ENCODE measurements around the gene ZNF609.

The ZNF609 gene

GRCh38 chr15:64558460-64559179 is 98.2 kb downstream of the ZNF609 start:
- Histone ChIP-seq H3K4me3 (ENCODE audit: low read depth in 1 of 2, low read length in 2 of 2) (no peak overlapping the region), H3K4me1 (ENCODE audit: control insufficient read depth in 1 of 2, insufficient read depth in 2 of 2, low read length in 2 of 2) (peaks cover 4 to 16% of the 10 kb centered on the region in 2 donors), H3K9ac (ENCODE audit: low read depth in 1 of 2, low read length in 2 of 2) (no peak overlapping the region), H3K9me3 (ENCODE audit: control insufficient read depth in 1 of 2, low read length in 2 of 2) (no peaks in the 10 kb centered on the region), H3K27ac (ENCODE audit: low read depth, low read length) (no peak overlapping the region), H3K36me3 (ENCODE audit: control insufficient read depth in 1 of 2, insufficient read depth in 2 of 2, low read length in 2 of 2) (no peaks in the 10 kb centered on the region), H3K27me3 (ENCODE audit: control insufficient read depth in 1 of 2, insufficient read depth in 2 of 2, low read length in 2 of 2) (no peaks in the 10 kb centered on the region)

- no peak overlapping the region for H3K9ac ChIP-seq (ENCODE audit: low read depth in 1 of 2, low read length in 2 of 2)
- no peaks in the 10 kb centered on the region for H3K27me3 ChIP-seq (ENCODE audit: control insufficient read depth in 1 of 2, insufficient read depth in 2 of 2, low read length in 2 of 2)
- no peak overlapping the region for H3K27ac ChIP-seq (ENCODE audit: low read depth, low read length)
- H3K4me3 ChIP-seq (ENCODE audit: low read depth in 1 of 2, low read length in 2 of 2), result no peak overlapping the region
- H3K4me1 ChIP-seq (ENCODE audit: control insufficient read depth in 1 of 2, insufficient read depth in 2 of 2, low read length in 2 of 2), result peaks cover 4 to 16% of the 10 kb centered on the region in 2 donors
- no peaks in the 10 kb centered on the region for H3K9me3 ChIP-seq (ENCODE audit: control insufficient read depth in 1 of 2, low read length in 2 of 2)
- H3K36me3 ChIP-seq (ENCODE audit: control insufficient read depth in 1 of 2, insufficient read depth in 2 of 2, low read length in 2 of 2), result no peaks in the 10 kb centered on the region
Observed at GRCh38 chr15:64559243-64559642, 98.9 kb downstream of the ZNF609 start.

GRCh38 chr15:64560501-64560900 is 100.1 kb downstream of the ZNF609 start:
- H3K36me3 ChIP-seq (ENCODE audit: control insufficient read depth in 1 of 2, insufficient read depth in 2 of 2, low read length in 2 of 2), result no peaks in the 10 kb centered on the region
- no peak overlapping the region for H3K4me3 ChIP-seq (ENCODE audit: low read depth in 1 of 2, low read length in 2 of 2)
- no peak overlapping the region for H3K27ac ChIP-seq (ENCODE audit: low read depth, low read length)
- H3K27me3 ChIP-seq (ENCODE audit: control insufficient read depth in 1 of 2, insufficient read depth in 2 of 2, low read length in 2 of 2), result no peaks in the 10 kb centered on the region
- peaks cover 4 to 16% of the 10 kb centered on the region in 2 donors for H3K4me1 ChIP-seq (ENCODE audit: control insufficient read depth in 1 of 2, insufficient read depth in 2 of 2, low read length in 2 of 2)
- no peak overlapping the region for H3K9ac ChIP-seq (ENCODE audit: low read depth in 1 of 2, low read length in 2 of 2)
- H3K9me3 ChIP-seq (ENCODE audit: control insufficient read depth in 1 of 2, low read length in 2 of 2), result no peaks in the 10 kb centered on the region

GRCh38 chr15:64560998-64561397 is 100.6 kb downstream of the ZNF609 start:
- H3K4me1 ChIP-seq (ENCODE audit: control insufficient read depth in 1 of 2, insufficient read depth in 2 of 2, low read length in 2 of 2), result peaks cover 4 to 16% of the 10 kb centered on the region in 2 donors
- no peak overlapping the region for H3K9ac ChIP-seq (ENCODE audit: low read depth in 1 of 2, low read length in 2 of 2)
- no peaks in the 10 kb centered on the region for H3K9me3 ChIP-seq (ENCODE audit: control insufficient read depth in 1 of 2, low read length in 2 of 2)
- H3K4me3 ChIP-seq (ENCODE audit: low read depth in 1 of 2, low read length in 2 of 2), result no peak overlapping the region
- no peaks in the 10 kb centered on the region for H3K36me3 ChIP-seq (ENCODE audit: control insufficient read depth in 1 of 2, insufficient read depth in 2 of 2, low read length in 2 of 2)
- H3K27me3 ChIP-seq (ENCODE audit: control insufficient read depth in 1 of 2, insufficient read depth in 2 of 2, low read length in 2 of 2), result no peaks in the 10 kb centered on the region
- H3K27ac ChIP-seq (ENCODE audit: low read depth, low read length), result no peak overlapping the region

- Histone ChIP-seq H3K9ac (ENCODE audit: low read depth in 1 of 2, low read length in 2 of 2) (no peak overlapping the region), H3K4me3 (ENCODE audit: low read depth in 1 of 2, low read length in 2 of 2) (no peak overlapping the region), H3K27me3 (ENCODE audit: control insufficient read depth in 1 of 2, insufficient read depth in 2 of 2, low read length in 2 of 2) (no peaks in the 10 kb centered on the region), H3K4me1 (ENCODE audit: control insufficient read depth in 1 of 2, insufficient read depth in 2 of 2, low read length in 2 of 2) (peaks cover 12 to 25% of the 10 kb centered on the region in 2 donors), H3K9me3 (ENCODE audit: control insufficient read depth in 1 of 2, low read length in 2 of 2) (no peaks in the 10 kb centered on the region), H3K27ac (ENCODE audit: low read depth, low read length) (no peak overlapping the region), H3K36me3 (ENCODE audit: control insufficient read depth in 1 of 2, insufficient read depth in 2 of 2, low read length in 2 of 2) (no peaks in the 10 kb centered on the region)
Observed at GRCh38 chr15:64562003-64562640, 101.7 kb downstream of the ZNF609 start.

GRCh38 chr15:64566102-64566501 is 105.7 kb downstream of the ZNF609 start:
- Histone ChIP-seq H3K27ac (ENCODE audit: low read depth, low read length) (no peak overlapping the region), H3K4me1 (ENCODE audit: control insufficient read depth in 1 of 2, insufficient read depth in 2 of 2, low read length in 2 of 2) (peaks cover 14 to 25% of the 10 kb centered on the region in 2 donors), H3K4me3 (ENCODE audit: low read depth in 1 of 2, low read length in 2 of 2) (no peak overlapping the region), H3K27me3 (ENCODE audit: control insufficient read depth in 1 of 2, insufficient read depth in 2 of 2, low read length in 2 of 2) (no peaks in the 10 kb centered on the region), H3K9me3 (ENCODE audit: control insufficient read depth in 1 of 2, low read length in 2 of 2) (no peaks in the 10 kb centered on the region), H3K36me3 (ENCODE audit: control insufficient read depth in 1 of 2, insufficient read depth in 2 of 2, low read length in 2 of 2) (no peaks in the 10 kb centered on the region), H3K9ac (ENCODE audit: low read depth in 1 of 2, low read length in 2 of 2) (no peak overlapping the region)

- no peak overlapping the region for H3K27ac ChIP-seq (ENCODE audit: low read depth, low read length)
- no peaks in the 10 kb centered on the region for H3K36me3 ChIP-seq (ENCODE audit: control insufficient read depth in 1 of 2, insufficient read depth in 2 of 2, low read length in 2 of 2)
- no peak overlapping the region for H3K9ac ChIP-seq (ENCODE audit: low read depth in 1 of 2, low read length in 2 of 2)
- H3K4me1 ChIP-seq (ENCODE audit: control insufficient read depth in 1 of 2, insufficient read depth in 2 of 2, low read length in 2 of 2), result peaks cover 17 to 25% of the 10 kb centered on the region in 2 donors
- H3K9me3 ChIP-seq (ENCODE audit: control insufficient read depth in 1 of 2, low read length in 2 of 2), result no peaks in the 10 kb centered on the region
- H3K4me3 ChIP-seq (ENCODE audit: low read depth in 1 of 2, low read length in 2 of 2), result no peak overlapping the region
- H3K27me3 ChIP-seq (ENCODE audit: control insufficient read depth in 1 of 2, insufficient read depth in 2 of 2, low read length in 2 of 2), result no peaks in the 10 kb centered on the region
Observed at GRCh38 chr15:64566629-64567427, 106.5 kb downstream of the ZNF609 start.

- Histone ChIP-seq H3K9ac (ENCODE audit: low read depth in 1 of 2, low read length in 2 of 2) (no peak overlapping the region), H3K27me3 (ENCODE audit: control insufficient read depth in 1 of 2, insufficient read depth in 2 of 2, low read length in 2 of 2) (no peaks in the 10 kb centered on the region), H3K4me1 (ENCODE audit: control insufficient read depth in 1 of 2, insufficient read depth in 2 of 2, low read length in 2 of 2) (peaks cover 20 to 25% of the 10 kb centered on the region in 2 donors), H3K4me3 (ENCODE audit: low read depth in 1 of 2, low read length in 2 of 2) (no peak overlapping the region), H3K36me3 (ENCODE audit: control insufficient read depth in 1 of 2, insufficient read depth in 2 of 2, low read length in 2 of 2) (no peaks in the 10 kb centered on the region), H3K27ac (ENCODE audit: low read depth, low read length) (no peak overlapping the region), H3K9me3 (ENCODE audit: control insufficient read depth in 1 of 2, low read length in 2 of 2) (no peaks in the 10 kb centered on the region)
Observed at GRCh38 chr15:64568765-64569164, 108.4 kb downstream of the ZNF609 start.

- no peak overlapping the region for H3K27ac ChIP-seq (ENCODE audit: low read depth, low read length)
- H3K9me3 ChIP-seq (ENCODE audit: control insufficient read depth in 1 of 2, low read length in 2 of 2), result no peaks in the 10 kb centered on the region
- no peak overlapping the region for H3K9ac ChIP-seq (ENCODE audit: low read depth in 1 of 2, low read length in 2 of 2)
- no peak overlapping the region for H3K4me3 ChIP-seq (ENCODE audit: low read depth in 1 of 2, low read length in 2 of 2)
- H3K36me3 ChIP-seq (ENCODE audit: control insufficient read depth in 1 of 2, insufficient read depth in 2 of 2, low read length in 2 of 2), result no peaks in the 10 kb centered on the region
- H3K27me3 ChIP-seq (ENCODE audit: control insufficient read depth in 1 of 2, insufficient read depth in 2 of 2, low read length in 2 of 2), result no peaks in the 10 kb centered on the region
- peaks cover 20 to 21% of the 10 kb centered on the region in 2 donors for H3K4me1 ChIP-seq (ENCODE audit: control insufficient read depth in 1 of 2, insufficient read depth in 2 of 2, low read length in 2 of 2)
Observed at GRCh38 chr15:64571857-64572291, 111.5 kb downstream of the ZNF609 start.

- no peak overlapping the region for H3K9ac ChIP-seq (ENCODE audit: low read depth in 1 of 2, low read length in 2 of 2)
- no peak overlapping the region for H3K27ac ChIP-seq (ENCODE audit: low read depth, low read length)
- H3K4me3 ChIP-seq (ENCODE audit: low read depth in 1 of 2, low read length in 2 of 2), result no peak overlapping the region
- peaks cover 20% of the 10 kb centered on the region in 2 donors for H3K4me1 ChIP-seq (ENCODE audit: control insufficient read depth in 1 of 2, insufficient read depth in 2 of 2, low read length in 2 of 2)
- no peaks in the 10 kb centered on the region for H3K9me3 ChIP-seq (ENCODE audit: control insufficient read depth in 1 of 2, low read length in 2 of 2)
- no peaks in the 10 kb centered on the region for H3K36me3 ChIP-seq (ENCODE audit: control insufficient read depth in 1 of 2, insufficient read depth in 2 of 2, low read length in 2 of 2)
- no peaks in the 10 kb centered on the region for H3K27me3 ChIP-seq (ENCODE audit: control insufficient read depth in 1 of 2, insufficient read depth in 2 of 2, low read length in 2 of 2)
Observed at GRCh38 chr15:64572856-64573255, 112.5 kb downstream of the ZNF609 start.

Measured in duodenal mucosa (tissue), 2 donors.